Embryonic facial prominence (tissue), 1 donor: ENCODE measurements around the gene DYNLT2.

ENCODE experiments used
- DNase-seq: peaks from one replicate; pipeline ENCODE4 v3.0.0-alpha.2; 2016; ENCODE audit errors: extremely low spot score

The DYNLT2 gene

GRCh38 chr6:169738204-169738975 is 13.0 kb downstream of the DYNLT2 start:
- no peak for DNase-seq

GRCh38 chr6:169729961-169730360 is 21.4 kb downstream of the DYNLT2 start:
- no peak for DNase-seq

- DNase-seq = no peak
Observed at GRCh38 chr6:169726963-169727362, 24.4 kb downstream of the DYNLT2 start.

GRCh38 chr6:169726049-169726400 is 25.3 kb downstream of the DYNLT2 start:
- no peak for DNase-seq

GRCh38 chr6:169725125-169726048 is 26.0 kb downstream of the DYNLT2 start:
- DNase-seq = no peak

GRCh38 chr6:169724494-169725124 is 26.8 kb downstream of the DYNLT2 start, which contains the start of gene PHF10:
Gene PHF10 (minus strand): TSS chr6:169724500. CDS start chr6:169723931, 569 bp downstream.
- peak; percentile 67 for DNase-seq

GRCh38 chr6:169723991-169724493 is 27.3 kb downstream of the DYNLT2 start:
- DNase-seq = no peak

GRCh38 chr6:169723200-169723909 is 28.0 kb downstream of the DYNLT2 start:
- DNase-seq = no peak

GRCh38 chr6:169722362-169723199 is 28.8 kb downstream of the DYNLT2 start:
- peak; percentile 42 for DNase-seq

- DNase-seq = no peak
Observed at GRCh38 chr6:169720207-169720855, 31.0 kb downstream of the DYNLT2 start.

GRCh38 chr6:169719117-169719516 is 32.3 kb downstream of the DYNLT2 start:
- DNase-seq = no peak

GRCh38 chr6:169714595-169714994 is 36.8 kb downstream of the DYNLT2 start:
- no peak for DNase-seq

- no peak for DNase-seq
Observed at GRCh38 chr6:169714178-169714577, 37.2 kb downstream of the DYNLT2 start.

- no peak for DNase-seq
Observed at GRCh38 chr6:169710009-169710408, 41.4 kb downstream of the DYNLT2 start.

GRCh38 chr6:169709293-169709692 is 42.1 kb downstream of the DYNLT2 start:
- DNase-seq = no peak

GRCh38 chr6:169707772-169708171 is 43.6 kb downstream of the DYNLT2 start:
- DNase-seq = no peak

- no peak for DNase-seq
Observed at GRCh38 chr6:169702840-169703246, 48.5 kb downstream of the DYNLT2 start.

GRCh38 chr6:169701954-169702839 is 49.2 kb downstream of the DYNLT2 start, which contains the start of the genes C6orf120 and WDR27:
Gene C6orf120 (plus strand): TSS chr6:169702126. CDS start chr6:169702460, 334 bp downstream.
Gene WDR27 (minus strand): TSS chr6:169702029. CDS start chr6:169689005, 13,024 bp downstream.
- peak; percentile 91 for DNase-seq
